Adrenal gland (tissue), 5 donors: ENCODE measurements around the gene KCNAB3.

Experiments
- POLR2A ChIP-seq, 2 donors: fragments of 450-650 bp; IDR thresholded peaks; one replicate each; pipeline ENCODE4 v1.6.1; 2017; ENCODE audit warnings: antibody characterized with exemption in 2 of 2, mild to moderate bottlenecking in 2 of 2, moderate library complexity in 1 of 2
- TF ChIP-seq, protein P1 (sequence below), 6 experiments: fragments of 450-650 bp in 4 of 6; fragments of 200-600 bp in 2 of 6; sonication (generic) in 1 of 6; IDR thresholded peaks; 1 replicate in 5 of 6; 2 replicates in 1 of 6; pipeline versions ENCODE4 v1.5.1 to v1.8.0; 2016 to 2021; ENCODE audit warnings: antibody characterized with exemption in 6 of 6, mild to moderate bottlenecking in 2 of 6, moderate library complexity in 1 of 6
- donor health status: DM: no; HTN: no; CAD: no.

DNA sequence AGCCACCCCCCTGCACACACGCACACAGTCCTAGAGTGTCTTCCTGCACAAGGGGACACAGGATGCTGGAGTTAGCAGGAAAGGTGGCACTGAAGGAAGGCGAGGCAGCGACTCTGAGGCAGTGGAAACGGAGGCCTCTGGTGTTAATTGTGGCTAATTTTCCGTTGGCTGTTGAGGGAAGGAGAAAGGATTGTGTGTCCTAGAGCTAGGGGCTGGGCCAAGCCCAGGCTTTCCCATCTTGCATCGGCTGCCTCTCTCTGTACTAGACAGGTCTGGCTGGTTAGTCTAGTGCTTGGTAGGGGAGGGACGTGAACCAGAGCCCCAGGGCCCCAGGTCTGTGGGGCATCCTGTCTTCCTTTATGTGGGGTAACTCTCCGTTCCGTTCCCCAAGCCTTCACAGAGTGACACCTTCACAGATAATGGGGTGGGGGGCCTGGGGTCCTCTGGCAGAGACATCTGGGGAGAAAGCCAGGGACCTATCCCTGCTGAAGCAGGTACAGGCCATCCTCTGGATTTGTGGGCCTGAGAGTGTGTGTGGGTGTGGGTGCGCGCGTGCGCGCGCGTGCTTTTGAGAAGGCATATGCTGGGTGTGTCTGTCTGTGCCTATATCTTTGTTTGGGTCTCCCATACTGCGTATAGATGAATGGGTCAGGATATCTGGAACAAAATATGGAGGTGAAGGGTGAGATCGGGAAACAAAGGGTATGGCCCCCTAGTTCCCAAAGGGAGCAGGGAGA lies 41.3 kb downstream of the KCNAB3 start, which contains the start of gene CHD3:
- TF ChIP-seq, protein P1, sequence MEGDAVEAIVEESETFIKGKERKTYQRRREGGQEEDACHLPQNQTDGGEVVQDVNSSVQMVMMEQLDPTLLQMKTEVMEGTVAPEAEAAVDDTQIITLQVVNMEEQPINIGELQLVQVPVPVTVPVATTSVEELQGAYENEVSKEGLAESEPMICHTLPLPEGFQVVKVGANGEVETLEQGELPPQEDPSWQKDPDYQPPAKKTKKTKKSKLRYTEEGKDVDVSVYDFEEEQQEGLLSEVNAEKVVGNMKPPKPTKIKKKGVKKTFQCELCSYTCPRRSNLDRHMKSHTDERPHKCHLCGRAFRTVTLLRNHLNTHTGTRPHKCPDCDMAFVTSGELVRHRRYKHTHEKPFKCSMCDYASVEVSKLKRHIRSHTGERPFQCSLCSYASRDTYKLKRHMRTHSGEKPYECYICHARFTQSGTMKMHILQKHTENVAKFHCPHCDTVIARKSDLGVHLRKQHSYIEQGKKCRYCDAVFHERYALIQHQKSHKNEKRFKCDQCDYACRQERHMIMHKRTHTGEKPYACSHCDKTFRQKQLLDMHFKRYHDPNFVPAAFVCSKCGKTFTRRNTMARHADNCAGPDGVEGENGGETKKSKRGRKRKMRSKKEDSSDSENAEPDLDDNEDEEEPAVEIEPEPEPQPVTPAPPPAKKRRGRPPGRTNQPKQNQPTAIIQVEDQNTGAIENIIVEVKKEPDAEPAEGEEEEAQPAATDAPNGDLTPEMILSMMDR (IDR thresholded peaks at IDR 0.05): no peak
- TF ChIP-seq POLR2A (IDR thresholded peaks at IDR 0.05): no peak
